ENCODE results near the gene INSYN2B.

INSYN2B gene

GRCh38 chr5:169864483-169864882, 115.8 kb downstream of the INSYN2B start:
- Histone ChIP-seq H2AFZ (ENCODE audit: low read depth, low read length) (no peak overlapping the region), H3K4me3 (ENCODE audit: low read depth in 1 of 2, low read length in 2 of 2) (no peak overlapping the region), H3K4me1 (ENCODE audit: insufficient read depth, low read length) (no peaks in the 10 kb centered on the region), H3K79me2 (ENCODE audit: insufficient read depth, low read length) (peaks cover 2% of the 10 kb centered on the region; the same call in 1 of the 2 replicates), H3K9ac (ENCODE audit: low read depth, low read length) (no peak overlapping the region), H3K36me3 (ENCODE audit: insufficient read depth, low read length) (peaks cover 55% of the 10 kb centered on the region; the same call in 1 of the 2 replicates), H3K4me2 (ENCODE audit: insufficient read depth, low read length) (no peak overlapping the region), H4K20me1 (ENCODE audit: insufficient read depth, low read length) (peaks cover 8% of the 10 kb centered on the region; the same call in 1 of the 2 replicates), H3K9me3 (ENCODE audit: insufficient read depth, low read length, severe bottlenecking) (no peaks in the 10 kb centered on the region), H3K27ac (ENCODE audit: low read length) (no peak overlapping the region), H3K27me3 (ENCODE audit: insufficient read depth, low read length, poor library complexity) (no peaks in the 10 kb centered on the region)
- no peak for ATAC-seq (ENCODE audit: insufficient read depth, low read depth)
- DNase-seq, result no peak
- TF ChIP-seq CTCF (IDR thresholded peaks at IDR 0.05; ENCODE audit: borderline replicate concordance, extremely low read depth, low read length, poor library complexity, severe bottlenecking) (no peak), EZH2 (IDR thresholded peaks at IDR 0.05; ENCODE audit: borderline replicate concordance, low read depth, low read length, severe bottlenecking) (no peak)

GRCh38 chr5:169862391-169862811, 117.9 kb downstream of the INSYN2B start:
- no peak overlapping the region for H3K9ac ChIP-seq (ENCODE audit: low read depth, low read length)
- H2AFZ ChIP-seq (ENCODE audit: low read depth, low read length), result no peak overlapping the region
- no peak for DNase-seq
- H3K79me2 ChIP-seq (ENCODE audit: insufficient read depth, low read length), result peaks cover 2% of the 10 kb centered on the region; the same call in 1 of the 2 replicates
- H3K27ac ChIP-seq (ENCODE audit: low read length), result no peak overlapping the region
- H3K9me3 ChIP-seq (ENCODE audit: insufficient read depth, low read length, severe bottlenecking), result no peaks in the 10 kb centered on the region
- no peaks in the 10 kb centered on the region for H3K27me3 ChIP-seq (ENCODE audit: insufficient read depth, low read length, poor library complexity)
- H3K36me3 ChIP-seq (ENCODE audit: insufficient read depth, low read length), result peaks cover 39% of the 10 kb centered on the region; the same call in 1 of the 2 replicates
- TF ChIP-seq CTCF (IDR thresholded peaks at IDR 0.05; ENCODE audit: borderline replicate concordance, extremely low read depth, low read length, poor library complexity, severe bottlenecking), result no peak
- TF ChIP-seq EZH2 (IDR thresholded peaks at IDR 0.05; ENCODE audit: borderline replicate concordance, low read depth, low read length, severe bottlenecking), result no peak
- peaks cover 6% of the 10 kb centered on the region; the same call in 1 of the 2 replicates for H4K20me1 ChIP-seq (ENCODE audit: insufficient read depth, low read length)
- no peak for ATAC-seq (ENCODE audit: insufficient read depth, low read depth)
- no peak overlapping the region for H3K4me3 ChIP-seq (ENCODE audit: low read depth in 1 of 2, low read length in 2 of 2)
- H3K4me1 ChIP-seq (ENCODE audit: insufficient read depth, low read length), result no peaks in the 10 kb centered on the region
- no peak overlapping the region for H3K4me2 ChIP-seq (ENCODE audit: insufficient read depth, low read length)

GRCh38 chr5:169861934-169862333, 118.4 kb downstream of the INSYN2B start:
- peaks cover 35% of the 10 kb centered on the region; the same call in 1 of the 2 replicates for H3K36me3 ChIP-seq (ENCODE audit: insufficient read depth, low read length)
- H3K9me3 ChIP-seq (ENCODE audit: insufficient read depth, low read length, severe bottlenecking), result no peaks in the 10 kb centered on the region
- H2AFZ ChIP-seq (ENCODE audit: low read depth, low read length), result no peak overlapping the region
- no peak overlapping the region for H3K4me2 ChIP-seq (ENCODE audit: insufficient read depth, low read length)
- no peak for ATAC-seq (ENCODE audit: insufficient read depth, low read depth)
- H3K27me3 ChIP-seq (ENCODE audit: insufficient read depth, low read length, poor library complexity), result no peaks in the 10 kb centered on the region
- peaks cover 2% of the 10 kb centered on the region; the same call in 1 of the 2 replicates for H3K79me2 ChIP-seq (ENCODE audit: insufficient read depth, low read length)
- no peak overlapping the region for H3K9ac ChIP-seq (ENCODE audit: low read depth, low read length)
- H3K4me1 ChIP-seq (ENCODE audit: insufficient read depth, low read length), result no peaks in the 10 kb centered on the region
- no peak for DNase-seq
- no peak overlapping the region for H3K27ac ChIP-seq (ENCODE audit: low read length)
- TF ChIP-seq CTCF (IDR thresholded peaks at IDR 0.05; ENCODE audit: borderline replicate concordance, extremely low read depth, low read length, poor library complexity, severe bottlenecking) (no peak), EZH2 (IDR thresholded peaks at IDR 0.05; ENCODE audit: borderline replicate concordance, low read depth, low read length, severe bottlenecking) (no peak)
- peaks cover 3% of the 10 kb centered on the region; the same call in 1 of the 2 replicates for H4K20me1 ChIP-seq (ENCODE audit: insufficient read depth, low read length)
- H3K4me3 ChIP-seq (ENCODE audit: low read depth in 1 of 2, low read length in 2 of 2), result no peak overlapping the region

Measured in DND-41 (cell line).